GM23338 (cell line): ENCODE data around the gene EPS8L1.

Experiments
- CREB1 ChIP-seq: fragments of 250-450 bp; sonication (Bioruptor Pico); IDR thresholded peaks from 2 replicates; pipeline ENCODE4 v1.5.0; 2020; ENCODE audit warnings: low read depth, mild to moderate bottlenecking, moderate library complexity
- CTCF ChIP-seq, 2 experiments: fragments of 200-600 bp in 1 of 2; sonication (generic) in 1 of 2; conservative IDR thresholded peaks; 2 replicates each; pipeline versions ENCODE4 v1.5.1 to v1.6.1; 2016 to 2017; ENCODE audit warnings: antibody characterized with exemption in 2 of 2, low read depth in 2 of 2, mild to moderate bottlenecking in 2 of 2, moderate library complexity in 1 of 2
- ETS1 ChIP-seq: IDR thresholded peaks from 2 replicates; pipeline ENCODE4 v1.6.1; 2016; ENCODE audit warnings: antibody characterized with exemption
- EZH2 ChIP-seq: fragments of 200-600 bp; sonication (generic); IDR thresholded peaks from one replicate; pipeline ENCODE4 v1.8.0; 2017; ENCODE audit warnings: antibody characterized with exemption, mild to moderate bottlenecking, low read depth; ENCODE audit not compliant: unreplicated experiment
- EZH2phosphoT487 ChIP-seq: fragments of 200-600 bp; sonication (generic); IDR thresholded peaks from one replicate; pipeline ENCODE4 v1.8.1; 2018; ENCODE audit warnings: antibody characterized with exemption; ENCODE audit not compliant: unreplicated experiment
- JUNB ChIP-seq: IDR thresholded peaks from one replicate; pipeline ENCODE4 v1.6.1; 2016; ENCODE audit warnings: antibody characterized with exemption; ENCODE audit not compliant: unreplicated experiment
- NANOG ChIP-seq: IDR thresholded peaks from 2 replicates; pipeline ENCODE4 v1.6.1; 2016; ENCODE audit warnings: antibody characterized with exemption, borderline replicate concordance
- POLR2AphosphoS5 ChIP-seq: IDR thresholded peaks from 2 replicates; pipeline ENCODE4 v1.6.1; 2016; ENCODE audit warnings: antibody characterized with exemption, low read depth
- REST ChIP-seq: IDR thresholded peaks from one replicate; pipeline ENCODE4 v1.6.1; 2018; ENCODE audit warnings: antibody characterized with exemption; ENCODE audit not compliant: unreplicated experiment
- STAT1 ChIP-seq: IDR thresholded peaks from one replicate; pipeline ENCODE4 v1.6.1; 2016; ENCODE audit warnings: antibody characterized with exemption; ENCODE audit not compliant: unreplicated experiment
- ZNF114 ChIP-seq: fragments of 250-450 bp; sonication (Bioruptor Pico); IDR thresholded peaks from 2 replicates; pipeline ENCODE4 v1.5.0; 2020; ENCODE audit warnings: mild to moderate bottlenecking, moderate library complexity
- ZNF331 ChIP-seq: fragments of 250-450 bp; sonication (Bioruptor Pico); IDR thresholded peaks from 2 replicates; pipeline ENCODE4 v1.5.0; 2020; ENCODE audit warnings: low read depth, mild to moderate bottlenecking, moderate library complexity

- no peak for TF ChIP-seq CREB1
- TF ChIP-seq EZH2phosphoT487 = no peak
- TF ChIP-seq CTCF (conservative IDR thresholded peaks at IDR 0.05; ENCODE audit: low read depth in 2 of 2) = no peak
- no peak for TF ChIP-seq EZH2
- TF ChIP-seq JUNB = no peak
- TF ChIP-seq POLR2AphosphoS5 = no peak
- TF ChIP-seq NANOG = no peak
- TF ChIP-seq REST = no peak
- TF ChIP-seq STAT1 = no peak
- TF ChIP-seq ZNF331 (CRISPR knock-in tag) = no peak
- TF ChIP-seq ETS1 = no peak
- no peak for TF ChIP-seq ZNF114 (CRISPR knock-in tag)
Observed at GRCh38 chr19:55078996-55079395, 3.3 kb downstream of the EPS8L1 start.
